ENCODE data around the gene SETBP1.

Gene SETBP1

GRCh38 chr18:44682871-44683221 is 2.2 kb downstream of the SETBP1 start:
- no peak overlapping the region for H2BK5ac ChIP-seq (ENCODE audit: low read depth, low read length, poor library complexity)
- peak overlapping the region; percentile 16 for H4K91ac ChIP-seq (ENCODE audit: low read depth, low read length)
- peak overlapping the region; percentile 52 for H3K4me2 ChIP-seq (ENCODE audit: low read length)
- H2BK12ac ChIP-seq (ENCODE audit: low read length), result no peak overlapping the region
- no peak overlapping the region for H3K9ac ChIP-seq (ENCODE audit: low read length)
- no peak overlapping the region for H2AFZ ChIP-seq (ENCODE audit: insufficient read depth, low read length, poor library complexity)
- no peak overlapping the region for H3K14ac ChIP-seq (ENCODE audit: low read length)
- no peak overlapping the region for H2AK5ac ChIP-seq (ENCODE audit: low read length)
- peaks cover 17% of the 10 kb centered on the region for H3K79me1 ChIP-seq (ENCODE audit: low read length)
- no peak overlapping the region for H4K8ac ChIP-seq (ENCODE audit: low read depth, low read length)
- H3K27me3 ChIP-seq (ENCODE audit: insufficient read depth, low read length), result no peaks in the 10 kb centered on the region
- H3K27ac ChIP-seq (ENCODE audit: low read depth, low read length), result peak overlapping the region; percentile 10
- H3K36me3 ChIP-seq (ENCODE audit: control insufficient read depth in 1 of 2, insufficient read depth in 2 of 2, low read length in 2 of 2), result no peaks in the 10 kb centered on the region
- no peak overlapping the region for H3K4me3 ChIP-seq (ENCODE audit: low read depth, low read length)
- peaks cover 8 to 18% of the 10 kb centered on the region in 2 experiments for H3K4me1 ChIP-seq (ENCODE audit: control insufficient read depth in 1 of 2, insufficient read depth in 2 of 2, low read length in 2 of 2)
- peaks cover 13% of the 10 kb centered on the region for H3K79me2 ChIP-seq (ENCODE audit: control insufficient read depth, insufficient read depth, low read length, poor library complexity)
- WGBS (ENCODE audit: extremely low coverage, insufficient coverage, insufficient read length), result no CpG with 5 or more reads among the region's 4 CpGs
- no peak overlapping the region for H3K18ac ChIP-seq (ENCODE audit: low read length)
- no peak overlapping the region for H4K12ac ChIP-seq (ENCODE audit: low read depth, low read length)
- DNase-seq, result no peak
- no peak overlapping the region for H2BK120ac ChIP-seq (ENCODE audit: insufficient read depth, low read length, poor library complexity)
- peak overlapping the region; percentile 43 for H3K4ac ChIP-seq (ENCODE audit: low read depth, low read length)
- H3K9me3 ChIP-seq (ENCODE audit: insufficient read depth, low read depth, low read length), result no peaks in the 10 kb centered on the region
- H3K23ac ChIP-seq (ENCODE audit: low read length), result no peak overlapping the region

GRCh38 chr18:44683556-44683955 is 2.9 kb downstream of the SETBP1 start:
- H3K14ac ChIP-seq (ENCODE audit: low read length), result no peak overlapping the region
- H4K8ac ChIP-seq (ENCODE audit: low read depth, low read length), result no peak overlapping the region
- H3K79me2 ChIP-seq (ENCODE audit: control insufficient read depth, insufficient read depth, low read length, poor library complexity), result peaks cover 13% of the 10 kb centered on the region
- no peak overlapping the region for H2AFZ ChIP-seq (ENCODE audit: insufficient read depth, low read length, poor library complexity)
- H2BK5ac ChIP-seq (ENCODE audit: low read depth, low read length, poor library complexity), result no peak overlapping the region
- no peaks in the 10 kb centered on the region for H3K9me3 ChIP-seq (ENCODE audit: insufficient read depth, low read depth, low read length)
- H2BK12ac ChIP-seq (ENCODE audit: low read length), result no peak overlapping the region
- no peak overlapping the region for H3K4me2 ChIP-seq (ENCODE audit: low read length)
- H3K4me1 ChIP-seq (ENCODE audit: control insufficient read depth in 1 of 2, insufficient read depth in 2 of 2, low read length in 2 of 2), result peaks cover 8 to 16% of the 10 kb centered on the region in 2 experiments
- no peak overlapping the region for H2AK5ac ChIP-seq (ENCODE audit: low read length)
- no peak overlapping the region for H3K18ac ChIP-seq (ENCODE audit: low read length)
- no peak overlapping the region for H4K91ac ChIP-seq (ENCODE audit: low read depth, low read length)
- no peak for DNase-seq
- no peak overlapping the region for H3K27ac ChIP-seq (ENCODE audit: low read depth, low read length)
- H4K12ac ChIP-seq (ENCODE audit: low read depth, low read length), result no peak overlapping the region
- H3K27me3 ChIP-seq (ENCODE audit: insufficient read depth, low read length), result no peaks in the 10 kb centered on the region
- H3K4ac ChIP-seq (ENCODE audit: low read depth, low read length), result no peak overlapping the region
- H3K79me1 ChIP-seq (ENCODE audit: low read length), result peaks cover 14% of the 10 kb centered on the region
- no peak overlapping the region for H3K23ac ChIP-seq (ENCODE audit: low read length)
- H3K36me3 ChIP-seq (ENCODE audit: control insufficient read depth in 1 of 2, insufficient read depth in 2 of 2, low read length in 2 of 2), result no peaks in the 10 kb centered on the region
- H3K4me3 ChIP-seq (ENCODE audit: low read depth, low read length), result no peak overlapping the region
- no peak overlapping the region for H3K9ac ChIP-seq (ENCODE audit: low read length)
- no peak overlapping the region for H2BK120ac ChIP-seq (ENCODE audit: insufficient read depth, low read length, poor library complexity)

GRCh38 chr18:44685296-44685695 is 4.6 kb downstream of the SETBP1 start:
- Histone ChIP-seq H3K27me3 (ENCODE audit: insufficient read depth, low read length) (no peaks in the 10 kb centered on the region), H4K8ac (ENCODE audit: low read depth, low read length) (no peak overlapping the region), H2AFZ (ENCODE audit: insufficient read depth, low read length, poor library complexity) (no peak overlapping the region), H3K9ac (ENCODE audit: low read length) (no peak overlapping the region), H3K4me1 (ENCODE audit: control insufficient read depth in 1 of 2, insufficient read depth in 2 of 2, low read length in 2 of 2) (peaks cover 8 to 16% of the 10 kb centered on the region in 2 experiments), H2AK5ac (ENCODE audit: low read length) (no peak overlapping the region), H3K36me3 (ENCODE audit: control insufficient read depth in 1 of 2, insufficient read depth in 2 of 2, low read length in 2 of 2) (no peaks in the 10 kb centered on the region), H3K79me2 (ENCODE audit: control insufficient read depth, insufficient read depth, low read length, poor library complexity) (peaks cover 9% of the 10 kb centered on the region), H3K79me1 (ENCODE audit: low read length) (peaks cover 4% of the 10 kb centered on the region), H3K9me3 (ENCODE audit: insufficient read depth, low read depth, low read length) (no peaks in the 10 kb centered on the region), H3K4me3 (ENCODE audit: low read depth, low read length) (no peak overlapping the region), H3K4ac (ENCODE audit: low read depth, low read length) (no peak overlapping the region), H2BK12ac (ENCODE audit: low read length) (no peak overlapping the region), H3K14ac (ENCODE audit: low read length) (no peak overlapping the region), H3K23ac (ENCODE audit: low read length) (no peak overlapping the region), H4K12ac (ENCODE audit: low read depth, low read length) (no peak overlapping the region), H3K27ac (ENCODE audit: low read depth, low read length) (no peak overlapping the region), H3K4me2 (ENCODE audit: low read length) (no peak overlapping the region), H2BK120ac (ENCODE audit: insufficient read depth, low read length, poor library complexity) (no peak overlapping the region), H3K18ac (ENCODE audit: low read length) (no peak overlapping the region), H2BK5ac (ENCODE audit: low read depth, low read length, poor library complexity) (no peak overlapping the region), H4K91ac (ENCODE audit: low read depth, low read length) (no peak overlapping the region)
- WGBS (ENCODE audit: extremely low coverage, insufficient coverage, insufficient read length), result no CpG with 5 or more reads among the region's 6 CpGs
- DNase-seq, result no peak

GRCh38 chr18:44686156-44686555 is 5.5 kb downstream of the SETBP1 start:
- no CpG with 5 or more reads among the region's 1 CpG for WGBS (ENCODE audit: extremely low coverage, insufficient coverage, insufficient read length)

More at GRCh38 chr18:44686156-44686555, 5.5 kb downstream of the SETBP1 start:
- H3K36me3 ChIP-seq (ENCODE audit: control insufficient read depth in 1 of 2, insufficient read depth in 2 of 2, low read length in 2 of 2), result no peaks in the 10 kb centered on the region
- no peaks in the 10 kb centered on the region for H3K9me3 ChIP-seq (ENCODE audit: insufficient read depth, low read depth, low read length)
- DNase-seq, result no peak
- H4K12ac ChIP-seq (ENCODE audit: low read depth, low read length), result no peak overlapping the region
- no peaks in the 10 kb centered on the region for H3K79me1 ChIP-seq (ENCODE audit: low read length)
- peak overlapping the region; percentile 41 for H3K18ac ChIP-seq (ENCODE audit: low read length)
- H3K4ac ChIP-seq (ENCODE audit: low read depth, low read length), result no peak overlapping the region
- H3K9ac ChIP-seq (ENCODE audit: low read length), result no peak overlapping the region
- no peak overlapping the region for H3K4me2 ChIP-seq (ENCODE audit: low read length)
- no peak overlapping the region for H4K91ac ChIP-seq (ENCODE audit: low read depth, low read length)
- peaks cover 6% of the 10 kb centered on the region for H3K79me2 ChIP-seq (ENCODE audit: control insufficient read depth, insufficient read depth, low read length, poor library complexity)
- H3K4me3 ChIP-seq (ENCODE audit: low read depth, low read length), result no peak overlapping the region
- H3K23ac ChIP-seq (ENCODE audit: low read length), result no peak overlapping the region
- no peak overlapping the region for H2AK5ac ChIP-seq (ENCODE audit: low read length)
- H4K8ac ChIP-seq (ENCODE audit: low read depth, low read length), result no peak overlapping the region
- no peak overlapping the region for H2AFZ ChIP-seq (ENCODE audit: insufficient read depth, low read length, poor library complexity)
- H3K4me1 ChIP-seq (ENCODE audit: control insufficient read depth in 1 of 2, insufficient read depth in 2 of 2, low read length in 2 of 2), result peaks cover 8 to 16% of the 10 kb centered on the region in 2 experiments
- H3K14ac ChIP-seq (ENCODE audit: low read length), result no peak overlapping the region
- no peak overlapping the region for H3K27ac ChIP-seq (ENCODE audit: low read depth, low read length)
- no peak overlapping the region for H2BK12ac ChIP-seq (ENCODE audit: low read length)
- H3K27me3 ChIP-seq (ENCODE audit: insufficient read depth, low read length), result no peaks in the 10 kb centered on the region
- H2BK5ac ChIP-seq (ENCODE audit: low read depth, low read length, poor library complexity), result no peak overlapping the region
- no peak overlapping the region for H2BK120ac ChIP-seq (ENCODE audit: insufficient read depth, low read length, poor library complexity)
